GM12892 (cell line): Measurements from ENCODE around the gene AFG3L2.

Experiments
- POLR2A ChIP-seq: IDR thresholded peaks from 2 replicates; pipeline ENCODE4 v1.6.1; 2011; ENCODE audit warnings: low read depth, low read length, control low read depth
- POLR2AphosphoS5 ChIP-seq: IDR thresholded peaks from 2 replicates; pipeline ENCODE4 v1.6.1; 2011; ENCODE audit warnings: low read depth, low read length, control low read depth
- TAF1 ChIP-seq: IDR thresholded peaks from 2 replicates; pipeline ENCODE4 v1.6.1; 2011; ENCODE audit warnings: low read depth, mild to moderate bottlenecking, control low read depth, low read length, borderline replicate concordance

DNA sequence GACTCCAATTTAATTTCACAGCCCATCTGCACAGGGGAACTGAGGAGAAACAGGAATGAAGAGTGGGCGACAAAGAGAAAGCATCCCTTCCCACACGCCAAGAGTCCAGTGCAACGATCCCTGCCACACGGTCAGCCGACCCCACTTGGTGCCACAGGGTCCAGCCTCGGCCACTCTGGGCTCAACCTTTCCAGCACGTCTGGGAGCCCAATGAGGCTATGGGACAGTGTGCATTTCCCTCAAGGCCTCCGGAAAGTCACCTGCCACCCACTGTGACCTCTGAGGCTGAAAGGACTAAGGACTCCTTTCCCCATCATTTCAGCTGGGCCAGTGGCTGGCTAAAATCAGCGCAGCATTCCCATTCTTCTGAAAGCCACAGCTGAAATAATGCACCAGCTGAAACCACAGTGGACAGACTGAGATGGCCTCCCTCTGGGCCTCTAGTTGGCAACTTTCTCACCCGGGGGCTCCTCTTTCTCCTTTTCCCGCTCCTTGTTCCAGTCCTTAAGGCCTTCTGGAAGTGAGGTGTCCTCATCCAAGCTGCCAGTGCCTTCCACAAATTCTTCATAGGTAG, 47.8 kb downstream of the AFG3L2 start:
- TF ChIP-seq POLR2AphosphoS5 (no peak), POLR2A (no peak), TAF1 (no peak)
